Suprapubic skin (tissue), 4 donors: ENCODE results near the gene GPR89A.

Experiments
- CTCF ChIP-seq, 2 donors: fragments of 200-600 bp in 1 of 2; fragments of 450-650 bp in 1 of 2; sonication (generic) in 1 of 2; IDR thresholded peaks; one replicate each; pipeline ENCODE4 v1.5.1; 2016 to 2019; ENCODE audit warnings: antibody characterized with exemption in 2 of 2, mild to moderate bottlenecking in 1 of 2, moderate library complexity in 1 of 2
- POLR2A ChIP-seq, 2 donors: fragments of 450-650 bp; IDR thresholded peaks; one replicate each; pipeline ENCODE4 v1.6.1; 2017; ENCODE audit warnings: antibody characterized with exemption in 2 of 2, mild to moderate bottlenecking in 2 of 2, moderate library complexity in 2 of 2
- POLR2AphosphoS5 ChIP-seq, 3 donors: sonication (generic); formaldehyde crosslinking; IDR thresholded peaks; one replicate each; pipeline ENCODE4 v1.6.1; 2017; ENCODE audit warnings: antibody characterized with exemption in 3 of 3

GRCh38 chr1:145714524-145715111 lies 106.8 kb downstream of the GPR89A start:
- TF ChIP-seq CTCF (IDR thresholded peaks at IDR 0.05) = no peak
- no peak for TF ChIP-seq POLR2AphosphoS5 (IDR thresholded peaks at IDR 0.05)
- TF ChIP-seq POLR2A (IDR thresholded peaks at IDR 0.05) = no peak
